ENCODE results near the gene CLTCL1. TPM values are rescaled to one million over a fixed set of nuclear protein-coding genes. Genes with fewer than 3 reads are reported as not detected.

Gene CLTCL1
- polyA plus RNA-seq, 1 donor (not counting 4 experiments of a cell fraction or from before 2014, with no cell fraction given) = 12.4 TPM

GRCh38 chr22:19336133-19337075 lies 44.9 kb upstream of the CLTCL1 start:
- dilution Hi-C loops (cut with MboI; ENCODE audit: extremely low pct_ligation_motif_present, low sequenced_read_pairs) = no loop called here

GRCh38 chr22:19331975-19332374 lies 40.5 kb upstream of the CLTCL1 start:
- FAIRE-seq (no peak), DNase-seq (ENCODE audit: low read depth, low spot score) (no peak)
- H3K9me1 ChIP-seq (ENCODE audit: control insufficient read depth, extremely low read depth, insufficient read depth, low read length) = no peaks in the 10 kb centered on the region
- no peak for TF ChIP-seq EZH2 (IDR thresholded peaks at IDR 0.05; ENCODE audit: low read length)
- TF ChIP-seq CTCF (optimal IDR thresholded peaks at IDR 0.05 in 1 of 3, IDR thresholded peaks at IDR 0.05 in 1 of 3, conservative IDR thresholded peaks at IDR 0.05 in 1 of 3; ENCODE audit: extremely low read depth in 1 of 3, insufficient read depth in 2 of 3, low read length in 3 of 3) = no peak
- H3K9ac ChIP-seq (ENCODE audit: control insufficient read depth, extremely low read depth, insufficient read depth, low read length) = no peak overlapping the region
- H4K20me1 ChIP-seq (ENCODE audit: control insufficient read depth, extremely low read depth, insufficient read depth, low read length) = no peaks in the 10 kb centered on the region
- H2AFZ ChIP-seq (ENCODE audit: control insufficient read depth, low read length) = no peak overlapping the region
- H3K4me1 ChIP-seq (ENCODE audit: control insufficient read depth, extremely low read depth, insufficient read depth, low read length) = no peaks in the 10 kb centered on the region
- no peaks in the 10 kb centered on the region for H3K79me2 ChIP-seq (ENCODE audit: control insufficient read depth, insufficient read depth, low read length)
- no peak overlapping the region for H3K4me2 ChIP-seq (ENCODE audit: control insufficient read depth, extremely low read depth, insufficient read depth, low read depth, low read length)
- no peaks in the 10 kb centered on the region for H3K27me3 ChIP-seq (ENCODE audit: control insufficient read depth, extremely low read depth, insufficient read depth, low read length)
- no peak overlapping the region for H3K27ac ChIP-seq (ENCODE audit: control insufficient read depth, insufficient read depth, low read length)
- no peaks in the 10 kb centered on the region for H3K9me3 ChIP-seq (ENCODE audit: control insufficient read depth, low read depth, low read length)
- dilution Hi-C loops (cut with MboI; ENCODE audit: extremely low pct_ligation_motif_present, low sequenced_read_pairs) = no loop called here
- no peak overlapping the region for H3K4me3 ChIP-seq (ENCODE audit: control insufficient read depth in 2 of 3, extremely low read depth in 1 of 3, insufficient read depth in 2 of 3, low read depth in 1 of 3, low read length in 3 of 3)
- peaks cover 18 to 21% of the 10 kb centered on the region in 2 experiments for H3K36me3 ChIP-seq (ENCODE audit: control insufficient read depth in 2 of 2, extremely low read depth in 1 of 2, insufficient read depth in 2 of 2, low read length in 2 of 2)

More at GRCh38 chr22:19336133-19337075, 44.9 kb upstream of the CLTCL1 start:
- no peaks in the 10 kb centered on the region for H4K20me1 ChIP-seq (ENCODE audit: control insufficient read depth, extremely low read depth, insufficient read depth, low read length)
- no peak overlapping the region for H3K9ac ChIP-seq (ENCODE audit: control insufficient read depth, extremely low read depth, insufficient read depth, low read length)
- TF ChIP-seq EZH2 (IDR thresholded peaks at IDR 0.05; ENCODE audit: low read length) = no peak
- TF ChIP-seq CTCF (optimal IDR thresholded peaks at IDR 0.05 in 1 of 3, IDR thresholded peaks at IDR 0.05 in 1 of 3, conservative IDR thresholded peaks at IDR 0.05 in 1 of 3; ENCODE audit: extremely low read depth in 1 of 3, insufficient read depth in 2 of 3, low read length in 3 of 3) = no peak
- H3K4me1 ChIP-seq (ENCODE audit: control insufficient read depth, extremely low read depth, insufficient read depth, low read length) = no peaks in the 10 kb centered on the region
- FAIRE-seq (no peak), DNase-seq (ENCODE audit: low read depth, low spot score) (no peak)
- peaks cover 4 to 6% of the 10 kb centered on the region in 2 experiments for H3K36me3 ChIP-seq (ENCODE audit: control insufficient read depth in 2 of 2, extremely low read depth in 1 of 2, insufficient read depth in 2 of 2, low read length in 2 of 2)
- H3K4me2 ChIP-seq (ENCODE audit: control insufficient read depth, extremely low read depth, insufficient read depth, low read depth, low read length) = no peak overlapping the region
- H3K4me3 ChIP-seq (ENCODE audit: control insufficient read depth in 2 of 3, extremely low read depth in 1 of 3, insufficient read depth in 2 of 3, low read depth in 1 of 3, low read length in 3 of 3) = no peak overlapping the region
- no peaks in the 10 kb centered on the region for H3K9me1 ChIP-seq (ENCODE audit: control insufficient read depth, extremely low read depth, insufficient read depth, low read length)
- H3K79me2 ChIP-seq (ENCODE audit: control insufficient read depth, insufficient read depth, low read length) = no peaks in the 10 kb centered on the region
- H3K27me3 ChIP-seq (ENCODE audit: control insufficient read depth, extremely low read depth, insufficient read depth, low read length) = no peaks in the 10 kb centered on the region
- H3K9me3 ChIP-seq (ENCODE audit: control insufficient read depth, low read depth, low read length) = no peaks in the 10 kb centered on the region
- H2AFZ ChIP-seq (ENCODE audit: control insufficient read depth, low read length) = no peak overlapping the region
- no peak overlapping the region for H3K27ac ChIP-seq (ENCODE audit: control insufficient read depth, insufficient read depth, low read length)
